Measurements from ENCODE around the gene NFAM1.

Gene NFAM1

GRCh38 chr22:42357221-42357620 lies 75.0 kb downstream of the NFAM1 start:
- DNase-seq, result no peak

DNA sequence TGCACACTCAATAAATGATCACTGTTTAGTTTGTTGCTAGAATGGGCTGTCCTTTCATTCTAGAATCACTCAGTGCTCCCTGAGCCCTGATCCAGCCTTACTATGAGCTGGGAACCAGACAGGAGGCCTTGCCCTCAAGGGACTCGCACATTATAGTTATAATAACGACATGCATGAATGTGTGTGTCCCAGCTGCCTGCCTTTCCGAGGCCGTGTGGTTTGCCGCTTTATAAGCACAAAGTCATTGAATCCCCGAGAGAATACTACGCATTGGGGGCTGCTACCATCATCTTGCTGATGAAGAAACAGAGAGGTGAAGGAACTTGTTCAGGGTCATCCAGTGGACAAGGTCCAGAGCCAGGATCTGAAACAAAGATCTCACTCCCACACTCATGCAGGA lies 75.7 kb downstream of the NFAM1 start:
- no peak for DNase-seq

DNA sequence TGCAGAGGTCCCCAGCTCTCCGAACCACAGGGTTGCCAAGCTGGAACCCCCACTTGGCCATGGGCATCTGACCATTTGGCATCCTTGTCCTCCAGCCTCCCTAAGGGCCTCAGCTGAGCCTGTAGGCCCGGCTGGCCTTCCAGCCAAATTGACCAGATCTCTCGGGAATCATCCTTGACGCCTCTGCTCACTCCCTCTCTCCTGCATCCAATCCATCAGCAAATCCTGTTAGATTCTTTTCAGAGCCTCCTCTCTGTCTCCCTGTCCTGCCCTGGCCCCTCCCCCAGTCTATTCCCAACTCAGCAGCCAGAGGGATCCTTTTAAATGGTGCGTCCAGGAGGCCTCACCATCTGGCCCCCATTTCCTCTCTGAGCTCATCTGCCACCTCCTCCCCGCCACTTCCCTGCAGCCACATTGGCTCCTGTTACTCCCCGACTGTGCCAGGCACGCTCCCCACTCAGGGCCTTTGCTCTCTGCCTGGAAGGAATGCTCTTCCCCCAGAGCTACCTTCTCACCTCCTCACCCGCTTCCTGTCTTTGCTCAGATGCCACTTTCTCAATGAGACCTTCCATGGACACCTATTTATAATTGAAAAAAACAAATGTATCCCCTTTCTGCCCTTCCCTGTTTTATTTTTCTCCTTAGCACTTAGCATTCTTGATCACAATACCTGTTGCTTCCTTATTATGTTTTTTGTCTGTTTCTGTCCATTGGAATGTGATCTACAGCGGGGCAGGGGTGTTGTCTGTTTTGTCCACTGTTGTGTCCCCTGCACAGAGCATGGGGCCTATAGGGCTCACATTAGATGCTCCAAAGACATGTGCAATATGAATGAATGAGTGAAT lies 78.1 kb downstream of the NFAM1 start:
- peak; percentile 30 for DNase-seq

GRCh38 chr22:42350373-42350772 lies 81.8 kb downstream of the NFAM1 start:
- DNase-seq, result no peak

GRCh38 chr22:42347281-42347824 lies 84.8 kb downstream of the NFAM1 start:
- no peak for DNase-seq

GRCh38 chr22:42346722-42347121 lies 85.5 kb downstream of the NFAM1 start:
- no peak for DNase-seq

DNA sequence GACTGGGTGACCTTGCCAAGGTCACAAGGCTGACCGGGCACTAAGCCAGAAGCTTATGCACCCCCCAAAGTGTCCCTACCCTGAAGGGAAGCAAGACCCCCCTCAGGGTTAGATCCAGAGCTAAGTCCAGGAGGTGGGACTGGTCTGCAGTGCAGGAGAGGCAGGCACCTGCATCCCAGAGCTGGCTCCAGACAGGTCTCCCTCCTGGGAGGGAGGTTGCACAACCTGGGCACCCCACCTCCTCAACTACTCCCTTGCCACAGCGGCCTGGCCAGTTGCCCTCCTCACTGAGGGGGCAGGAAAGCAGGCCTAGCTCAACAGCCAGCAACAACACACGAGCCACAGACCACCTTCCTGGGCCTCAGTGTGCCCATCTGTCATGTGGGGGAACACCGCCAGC lies 86.7 kb downstream of the NFAM1 start:
- DNase-seq, result no peak

DNA sequence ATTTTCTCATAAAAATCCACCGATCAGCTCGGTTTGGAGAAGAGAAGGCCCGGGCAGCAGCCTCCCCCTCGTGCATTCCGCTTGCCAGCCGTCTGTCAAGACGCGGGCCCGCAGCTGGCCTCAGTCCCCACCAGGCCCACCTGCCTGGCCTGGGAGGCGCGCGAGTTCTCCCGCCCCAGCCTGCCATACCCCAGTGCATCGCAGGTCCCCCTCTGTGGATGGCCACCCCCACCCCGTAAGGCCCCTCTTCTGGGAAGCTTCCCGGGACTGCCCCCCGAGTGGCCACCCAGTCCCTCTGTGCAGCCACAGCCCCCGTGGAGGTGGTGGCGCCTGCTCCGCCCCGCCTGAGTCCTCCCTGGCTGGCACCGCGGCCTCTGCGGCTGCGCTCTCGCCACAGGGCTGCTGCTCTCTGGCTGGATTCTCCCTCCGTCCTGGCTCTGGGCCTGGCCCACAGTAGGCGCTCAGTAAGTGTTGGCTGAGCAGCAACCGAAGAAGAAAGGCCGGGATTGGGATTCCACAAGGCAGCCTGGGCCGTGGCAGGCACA lies 87.8 kb downstream of the NFAM1 start:
- DNase-seq, result no peak

DNA sequence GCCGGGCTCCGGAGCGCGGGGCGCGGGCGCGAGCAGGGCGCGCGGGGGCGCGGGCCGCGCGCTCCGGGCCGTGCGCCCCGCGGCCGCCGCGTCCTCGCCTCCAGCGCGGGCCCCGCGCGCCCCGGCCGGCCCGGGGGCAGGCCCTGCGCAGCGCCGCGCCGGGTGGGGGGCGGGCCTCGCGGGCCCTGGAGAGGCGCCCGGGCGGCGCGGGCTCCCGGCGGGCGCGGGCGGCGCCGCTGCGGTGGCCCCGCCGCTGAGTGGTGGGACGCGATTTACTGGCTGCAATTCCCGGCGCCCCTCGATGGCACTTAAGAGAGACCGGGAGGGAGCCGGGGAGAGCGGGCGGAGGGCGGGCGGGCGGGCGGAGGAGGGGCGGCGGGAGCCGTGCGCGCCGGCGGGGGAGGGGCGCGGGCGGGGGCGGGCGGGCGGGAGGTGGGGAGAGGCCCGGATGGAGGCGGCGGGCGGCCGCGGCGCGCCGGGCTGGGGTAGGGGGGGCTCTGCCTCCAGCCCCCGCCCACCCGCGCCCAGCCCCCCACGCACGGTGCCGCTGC lies 88.6 kb downstream of the NFAM1 start:
- DNase-seq, result peak; percentile 46

GRCh38 chr22:42343121-42343454 lies 89.1 kb downstream of the NFAM1 start:
- DNase-seq, result peak; percentile 55

GRCh38 chr22:42342426-42343120 lies 89.6 kb downstream of the NFAM1 start:
- DNase-seq, result no peak

DNA sequence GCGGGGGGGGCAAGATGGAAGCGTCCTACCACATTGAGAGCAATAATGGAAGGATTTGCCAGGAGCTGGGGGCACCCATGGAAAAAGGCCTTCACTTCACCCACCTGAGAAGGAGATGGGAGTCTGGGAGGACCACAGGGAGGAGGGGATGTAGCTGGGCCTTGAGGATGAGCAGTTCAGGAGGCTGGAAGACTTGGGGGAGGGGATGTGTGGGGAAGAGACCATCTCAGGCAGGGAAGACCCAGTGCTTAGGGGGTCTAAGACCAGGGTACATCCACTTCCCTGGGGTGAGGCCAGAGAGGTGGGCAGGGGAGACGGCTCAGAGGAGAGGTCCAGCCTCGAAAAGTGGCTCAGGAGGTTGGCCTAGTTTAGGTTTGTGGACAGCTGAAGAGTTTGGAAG lies 90.4 kb downstream of the NFAM1 start:
- DNase-seq, result no peak

DNA sequence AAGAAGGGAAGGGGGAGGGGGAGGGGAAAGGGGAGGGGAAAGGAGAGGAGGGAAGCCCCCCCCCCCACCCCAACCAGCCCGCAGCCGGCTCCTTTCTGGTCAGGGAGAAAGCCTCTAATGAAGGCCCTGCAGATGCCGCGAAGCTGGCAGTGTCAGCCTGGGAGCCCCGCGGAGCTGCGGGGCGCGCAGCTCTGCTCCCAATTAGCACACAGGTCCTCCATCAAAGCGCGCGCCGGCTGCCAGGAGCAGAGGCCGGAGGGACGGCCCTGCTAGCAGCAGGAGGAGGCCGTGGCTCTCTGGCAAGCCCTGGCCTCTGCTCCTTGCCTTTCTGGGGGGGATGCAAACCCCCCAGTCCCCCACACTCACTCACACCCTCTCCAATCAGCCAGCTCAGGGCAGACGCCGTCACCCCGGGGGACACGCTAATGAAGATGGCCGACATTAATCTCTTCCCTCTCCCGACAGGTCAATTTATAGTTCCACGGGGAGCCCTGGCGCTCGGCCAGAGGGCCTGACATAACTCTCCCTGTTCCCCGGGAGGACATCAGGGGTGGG lies 91.3 kb downstream of the NFAM1 start:
- peak; percentile 66 for DNase-seq

DNA sequence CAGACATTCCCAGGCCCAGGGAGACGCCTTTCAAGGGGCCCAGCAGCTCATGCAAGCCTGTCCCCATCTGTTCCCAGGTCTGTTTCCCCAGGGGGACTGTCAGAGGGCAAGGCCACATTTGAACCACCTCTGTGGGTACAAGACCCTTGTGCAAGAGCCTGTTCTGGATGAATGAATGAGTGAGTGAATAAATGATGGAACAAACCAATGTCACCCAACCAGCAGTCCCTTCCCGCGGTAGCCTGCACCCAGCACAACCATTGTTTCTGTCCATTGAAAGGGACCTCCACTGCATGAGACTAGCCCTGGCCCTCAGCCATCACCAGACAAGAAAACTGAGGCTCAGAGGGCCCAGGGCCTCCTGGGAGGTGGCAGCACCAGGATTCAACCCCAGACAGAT lies 92.1 kb downstream of the NFAM1 start:
- DNase-seq, result no peak

DNA sequence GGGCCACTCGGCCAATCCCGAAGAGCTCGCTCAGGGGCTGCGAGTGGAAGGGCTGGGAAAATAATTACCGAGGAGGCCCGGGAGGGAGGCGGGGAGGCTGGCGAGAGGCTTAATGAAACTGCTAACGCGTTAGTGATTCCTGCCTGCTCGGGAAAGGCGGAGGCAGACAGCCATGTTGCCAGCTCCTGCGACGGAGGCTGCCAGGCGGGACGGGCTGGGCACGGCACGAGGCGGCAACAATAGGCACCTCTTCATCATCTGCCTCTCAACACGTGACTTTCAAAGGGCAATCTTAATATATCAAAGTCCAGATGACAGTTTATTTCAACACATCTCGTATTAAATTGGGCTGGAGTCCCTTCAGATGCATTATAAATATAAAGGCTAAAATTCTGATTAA lies 93.7 kb downstream of the NFAM1 start:
- no peak for DNase-seq

- DNase-seq, result no peak
These were observed 94.8 kb downstream of the NFAM1 start for GRCh38 chr22:42337356-42337755.

- no peak for DNase-seq
These were observed 95.5 kb downstream of the NFAM1 start for GRCh38 chr22:42336527-42337227.

DNA sequence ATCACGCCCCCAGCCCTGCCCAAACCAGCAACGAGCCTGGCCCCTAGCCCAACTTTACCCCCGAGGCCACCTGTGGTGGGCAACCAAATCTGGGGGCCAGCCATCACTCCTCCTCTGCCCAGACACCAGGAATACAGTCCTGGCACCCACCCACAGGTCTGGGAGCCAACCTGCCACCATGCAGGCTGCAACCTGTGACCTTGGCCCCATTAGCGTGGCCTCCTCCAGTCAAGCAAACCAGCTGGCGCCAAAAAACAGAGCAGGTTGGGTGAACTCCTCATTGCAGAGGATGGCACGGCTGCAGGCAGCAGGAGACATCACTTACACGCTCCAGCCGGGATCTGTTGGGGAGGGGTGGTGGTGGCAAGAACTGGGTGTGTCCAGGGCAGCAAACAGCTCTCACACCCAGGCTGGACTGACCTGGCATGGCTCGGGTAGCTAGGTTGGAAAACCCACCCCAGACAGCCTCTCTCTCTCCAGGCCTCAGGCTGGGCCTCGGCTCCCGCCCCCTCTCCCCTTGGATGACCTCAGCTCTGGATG lies 96.3 kb downstream of the NFAM1 start:
- no peak for DNase-seq

GRCh38 chr22:42334875-42335512 lies 97.2 kb downstream of the NFAM1 start:
- DNase-seq, result no peak

GRCh38 chr22:42333544-42333943 lies 98.7 kb downstream of the NFAM1 start:
- no peak for DNase-seq

GRCh38 chr22:42332089-42332488 lies 100.1 kb downstream of the NFAM1 start:
- DNase-seq, result no peak

- DNase-seq, result peak; percentile 36
These were observed 101.2 kb downstream of the NFAM1 start for GRCh38 chr22:42331014-42331413.
